Endometrial microvascular endothelial cells (primary cell): ENCODE results near the gene CCR1. TPM values are rescaled to one million over a fixed set of nuclear protein-coding genes. Genes with fewer than 3 reads are reported as not detected.
"Not testable (repeated sequence)": the region's sequence is repeated elsewhere in the genome, so short reads cannot be mapped to it uniquely, and the experiment has no call there.

Source experiments
- in situ Hi-C: cut with HindIII; loops from 2 replicates; pipeline ENCODE4 v1.10.0; 2017; ENCODE audit warnings: low sequenced_read_pairs, low pct_unique_long_range_greater_than_20kb; ENCODE audit errors: inconsistent ontology term
- total RNA-seq: library from RNA; depleted of rRNA; stranded (reverse); fragments of >200 nt; gene quantifications from one replicate; pipeline ENCODE4 v1.2.3, GENCODE V29; 2015; ENCODE audit errors: inconsistent ontology term

Gene CCR1
- total RNA-seq, 1 donor from 2014 or later: not detected

DNA sequence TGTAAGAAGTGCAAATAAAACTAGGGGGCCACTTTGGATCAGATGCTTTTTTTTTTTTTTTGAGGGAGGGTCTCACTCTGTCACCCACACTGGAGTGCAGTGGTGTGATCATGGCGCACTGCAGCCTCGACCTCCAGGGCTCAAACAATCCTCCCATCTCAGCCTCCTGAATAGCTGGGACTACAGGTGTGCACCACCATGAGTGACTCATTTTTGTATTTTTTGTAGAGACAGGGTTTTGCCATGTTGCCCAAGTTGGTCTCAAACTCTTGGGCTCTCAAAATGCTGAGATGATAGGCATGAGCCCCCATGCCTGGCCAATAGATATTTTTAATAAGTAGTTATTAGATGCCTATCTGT, 20.8 kb downstream of the CCR1 start:
- in situ Hi-C loops: no loop called here

DNA sequence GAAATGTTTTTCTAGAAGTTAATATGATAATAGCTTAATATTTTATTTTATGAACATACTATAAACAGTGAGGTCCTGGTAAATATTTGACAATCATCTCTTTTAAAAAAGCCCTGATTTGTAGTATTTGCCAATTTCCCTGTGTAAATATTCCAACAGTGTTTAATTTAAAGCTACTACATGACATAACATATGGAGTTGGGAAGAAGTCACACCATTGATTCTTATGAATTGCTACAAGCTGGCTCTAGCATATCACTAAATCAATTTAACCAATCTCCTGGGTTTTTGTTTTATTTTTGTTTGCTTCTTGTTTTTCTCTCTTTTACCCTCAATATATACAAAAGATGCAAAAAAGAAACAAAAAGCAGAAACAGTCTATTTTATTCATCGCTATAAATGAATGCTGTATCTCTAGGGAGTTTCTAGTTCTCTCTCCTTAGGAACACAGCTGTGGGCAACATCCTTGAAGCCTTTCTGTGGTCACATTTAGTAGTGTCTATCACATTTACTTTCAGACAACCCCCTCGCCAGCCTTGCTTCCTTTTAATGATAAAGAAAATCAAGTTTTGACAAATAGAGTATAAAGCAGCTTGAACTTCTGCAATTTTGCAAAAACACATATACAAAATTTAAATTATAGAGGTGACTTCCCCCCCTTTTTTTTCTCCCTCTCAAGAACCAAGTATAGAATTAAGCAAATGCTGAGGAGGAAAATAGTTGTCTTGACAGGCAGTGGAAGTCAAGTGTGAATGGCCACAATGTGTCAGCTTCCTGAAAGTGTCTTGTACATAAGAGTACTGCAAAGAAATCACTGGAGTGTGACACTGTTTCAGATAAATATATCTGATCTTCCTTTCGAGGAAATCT, 21.4 kb downstream of the CCR1 start:
- in situ Hi-C loops: no loop called here

DNA sequence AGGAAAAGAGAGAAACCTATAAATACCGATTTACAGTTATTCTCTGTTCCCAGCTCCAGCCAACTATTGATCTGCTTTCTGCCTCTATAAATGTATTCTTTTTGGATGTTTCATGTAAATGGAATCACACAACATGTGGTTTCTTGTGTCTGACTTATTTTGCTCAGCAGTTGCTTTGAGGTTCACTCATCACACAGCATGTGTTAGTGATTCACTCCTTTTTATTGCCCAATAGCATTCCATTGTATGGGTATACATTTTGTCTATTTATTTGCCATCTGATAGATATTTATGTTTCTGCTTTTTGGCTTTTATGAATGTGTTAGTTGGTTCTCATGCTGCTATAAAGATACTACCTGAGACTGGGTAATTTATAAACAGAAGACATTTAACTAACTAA, 23.6 kb downstream of the CCR1 start:
- in situ Hi-C loops: no loop called here

DNA sequence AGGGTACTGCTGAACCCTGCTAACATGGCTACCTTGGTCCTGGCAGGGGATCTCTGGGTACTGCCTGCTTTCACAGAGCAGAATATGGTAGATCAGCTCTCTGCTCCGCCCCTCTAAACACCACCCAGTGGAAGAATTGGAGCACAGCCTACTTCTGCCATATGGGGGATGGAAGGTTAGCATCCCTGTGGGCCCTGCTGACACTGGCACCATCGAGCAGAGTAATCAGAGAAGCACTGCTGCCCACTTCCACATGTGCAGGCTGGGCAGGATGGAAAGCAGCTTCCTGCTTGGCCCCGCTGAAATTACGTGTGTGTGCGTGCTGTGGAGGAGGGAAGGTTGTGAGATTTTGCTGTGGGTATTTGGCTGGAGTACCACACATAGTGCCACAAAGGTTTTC, 24.8 kb downstream of the CCR1 start:
- in situ Hi-C loops: no loop called here

DNA sequence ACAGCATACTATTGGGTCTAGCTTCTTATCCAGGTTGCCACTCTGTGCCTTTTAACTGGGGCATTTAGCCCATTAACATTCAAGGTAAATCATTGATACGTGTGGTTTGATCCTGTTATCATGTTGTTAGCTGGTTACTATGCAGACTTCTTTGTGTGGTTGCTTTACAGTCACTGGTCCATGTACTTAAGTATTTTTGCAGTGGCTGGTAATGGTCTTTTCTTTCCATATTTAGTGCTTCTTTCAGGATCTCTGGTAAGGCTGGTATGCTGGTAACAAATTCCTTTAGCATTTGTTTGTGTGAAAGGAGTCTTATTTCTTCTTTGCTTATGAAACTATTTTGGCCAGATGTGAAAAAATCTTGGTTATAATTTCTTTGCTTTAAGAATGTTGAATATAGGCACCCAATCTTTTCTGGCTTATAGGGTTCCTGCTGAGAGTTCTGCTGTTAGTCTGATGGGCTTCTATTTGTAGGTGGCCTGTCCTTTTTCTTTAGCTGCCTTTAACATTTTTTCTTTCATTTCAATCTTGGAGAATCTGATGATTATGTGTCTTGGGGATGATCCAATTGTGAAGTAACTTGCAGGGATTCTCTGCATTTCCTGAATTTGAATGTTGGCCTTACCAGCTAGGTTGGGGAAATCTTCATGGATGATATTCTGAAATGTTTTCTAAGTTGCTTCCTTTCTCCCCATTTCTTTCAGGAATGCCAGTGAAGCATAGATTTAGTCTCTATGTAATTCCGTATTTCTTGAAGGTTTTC, 39.3 kb downstream of the CCR1 start:
- in situ Hi-C loops: no loop called here

DNA sequence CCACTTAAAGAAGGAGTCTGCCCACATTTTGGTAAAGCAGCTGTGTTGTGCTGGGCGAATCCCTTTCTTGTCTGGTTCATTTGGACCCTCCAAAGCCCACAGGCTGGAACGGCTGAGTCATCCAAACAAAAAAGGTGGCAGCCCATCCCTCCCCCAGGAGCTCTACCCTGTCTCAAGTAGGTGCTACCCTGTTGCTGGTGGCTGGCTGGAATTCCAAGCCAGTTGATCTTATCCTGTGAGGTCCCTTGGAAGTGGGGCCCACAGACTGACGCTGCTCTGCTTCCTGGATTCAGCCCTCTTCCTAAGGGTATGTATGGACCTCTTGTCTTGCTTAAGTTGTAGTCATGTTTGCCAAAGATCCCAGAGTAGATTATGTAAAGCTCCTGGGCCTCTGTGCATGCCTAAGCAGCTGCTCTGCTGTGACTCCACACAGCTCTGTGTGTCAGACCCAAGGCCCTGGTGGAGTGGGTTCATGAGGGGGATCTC, 44.5 kb downstream of the CCR1 start:
- in situ Hi-C loops: no loop called here

DNA sequence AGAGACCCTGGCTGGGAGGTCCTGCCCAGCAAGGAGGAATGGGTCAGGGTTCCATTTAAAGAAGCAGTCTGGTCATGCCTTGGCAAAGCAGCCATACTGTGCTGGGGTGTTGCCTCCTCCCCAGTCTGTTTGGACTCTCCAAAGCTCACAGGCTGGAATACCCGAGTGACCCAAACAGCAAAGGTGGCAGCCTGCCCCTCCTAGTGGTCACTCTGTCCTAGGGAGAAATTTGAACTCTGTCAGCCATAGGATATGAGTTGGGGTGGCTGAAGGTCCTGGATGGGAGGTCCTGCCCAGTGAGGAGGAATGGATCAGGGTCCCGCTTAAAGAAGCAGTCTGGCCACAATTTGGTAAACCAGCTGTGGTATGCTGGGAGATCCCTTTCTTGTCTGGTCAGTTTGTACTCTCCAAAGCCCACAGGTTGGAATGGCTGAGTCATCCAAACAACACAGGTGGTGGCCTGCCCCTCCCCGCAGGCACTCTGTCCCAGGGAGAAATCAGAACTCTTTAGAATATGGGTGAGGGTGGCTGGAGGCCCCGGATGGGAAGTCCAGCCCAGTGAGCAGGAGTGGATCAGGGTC, 45.0 kb downstream of the CCR1 start:
- in situ Hi-C loops: no loop called here

DNA sequence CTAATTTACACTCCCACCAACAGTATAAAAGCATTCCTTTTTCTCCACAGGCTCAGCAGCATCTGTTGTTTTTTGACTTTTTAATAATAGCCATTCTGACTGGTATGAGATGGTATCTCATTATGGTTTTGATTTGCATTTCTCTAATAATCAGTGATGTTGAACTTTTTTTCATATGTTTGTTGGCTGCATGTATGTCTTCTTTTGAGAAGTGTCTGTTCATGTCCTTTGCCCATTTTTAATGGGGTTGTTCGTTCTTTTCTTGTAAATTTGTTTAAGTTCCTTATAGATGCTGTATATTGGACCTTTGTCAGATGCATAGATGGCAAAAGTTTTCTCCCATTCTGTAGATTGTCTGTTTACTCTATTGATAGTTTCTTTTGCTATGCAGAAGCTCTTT, 50.4 kb downstream of the CCR1 start:
- in situ Hi-C loops: not testable (repeated sequence)

DNA sequence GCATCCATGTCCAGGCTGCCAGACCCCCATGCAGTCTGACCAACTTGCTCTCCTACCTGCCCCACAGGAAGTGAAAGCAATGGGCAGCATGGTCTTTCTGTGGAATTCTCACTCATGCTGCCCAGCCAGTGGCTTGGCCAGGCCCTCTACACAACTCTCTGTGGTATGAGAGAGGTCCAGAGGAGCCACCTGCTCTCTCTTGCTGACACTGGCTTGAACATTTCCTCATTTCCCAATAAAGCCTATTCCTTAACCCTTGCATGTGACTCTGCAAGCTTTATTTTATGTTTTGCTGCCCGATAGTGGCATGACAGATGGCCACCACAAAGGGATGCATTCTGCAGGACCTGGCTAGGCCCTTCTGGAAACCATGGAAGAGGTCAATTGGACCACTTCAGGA, 53.8 kb downstream of the CCR1 start:
- in situ Hi-C loops: no loop called here

Other genes with a start within 250 kb of the CCR1 start
- 13.4 TPM for gene FYCO1, start 212.5 kb downstream of the CCR1 start, total RNA-seq
- gene XCR1, start 180.8 kb downstream of the CCR1 start, total RNA-seq: not detected
- not detected for gene CCR3, start 34.1 kb upstream of the CCR1 start, total RNA-seq
- not detected for gene CCR2, start 145.8 kb upstream of the CCR1 start, total RNA-seq
- gene CCR5, start 162.6 kb upstream of the CCR1 start, total RNA-seq: not detected
- gene CCRL2, start 198.9 kb upstream of the CCR1 start, total RNA-seq: 14.6 TPM